ENCODE measurements around the gene MED29.

Gene MED29

DNA sequence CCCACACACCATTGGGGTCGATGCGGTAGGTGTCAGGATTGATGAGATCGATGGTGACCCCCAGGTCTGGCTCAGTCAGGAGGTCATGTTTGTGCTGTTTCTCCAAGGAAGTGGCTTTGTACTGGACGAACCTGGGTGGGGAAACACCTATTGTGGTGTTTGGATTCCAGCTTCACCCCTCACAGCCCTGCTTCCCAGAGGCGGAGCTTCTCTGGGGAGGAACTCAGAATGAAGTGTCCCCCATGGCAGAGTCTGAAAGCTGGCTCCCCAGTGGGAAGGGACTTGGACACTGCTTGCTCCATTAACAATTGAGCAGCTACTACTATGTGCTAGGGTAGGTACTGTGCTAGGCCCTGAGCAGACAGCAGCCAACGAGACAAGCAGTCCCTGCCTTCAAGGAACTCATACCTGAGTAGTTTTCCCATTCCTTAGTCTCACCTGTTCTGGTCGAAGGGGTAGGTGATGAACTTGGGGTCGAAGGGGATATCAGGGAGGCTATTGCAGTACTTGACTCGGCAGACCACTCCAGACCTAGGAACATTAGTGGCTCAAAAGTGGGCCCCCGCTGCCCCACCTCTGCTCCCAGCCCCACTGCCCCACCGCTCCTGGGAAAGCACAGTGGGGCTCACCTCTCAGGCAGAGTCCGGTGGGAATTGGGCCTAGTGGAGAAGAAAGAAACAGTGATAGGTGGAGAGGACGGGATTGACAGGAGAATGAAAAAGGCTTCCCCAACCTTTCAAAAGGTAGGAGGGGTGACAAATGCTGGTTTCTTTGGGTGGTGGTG, 1.4 kb upstream of the MED29 start:
- no peak for DNase-seq (ENCODE audit: low read depth)
- peak overlapping the region; percentile 72 for H3K4me3 ChIP-seq (ENCODE audit: low read depth, low read length)

DNA sequence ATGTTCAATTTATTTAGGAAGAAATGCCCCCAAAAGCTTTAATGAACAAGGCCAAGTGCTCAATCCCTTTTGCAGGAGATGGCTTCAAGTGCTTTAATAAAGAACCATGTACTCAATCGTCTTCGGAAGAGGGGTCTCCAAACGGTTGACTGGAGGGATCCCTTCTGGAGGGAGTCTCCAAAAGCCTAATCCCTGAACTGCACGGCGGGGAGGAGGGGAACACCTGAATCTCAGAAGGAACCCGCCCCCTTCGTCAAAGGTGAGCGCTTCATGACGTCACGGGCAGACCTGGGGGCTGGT, 777 bp upstream of the MED29 start:
- H3K4me3 ChIP-seq (ENCODE audit: low read depth, low read length) = peak overlapping the region; percentile 72
- no peak for DNase-seq (ENCODE audit: low read depth)

DNA sequence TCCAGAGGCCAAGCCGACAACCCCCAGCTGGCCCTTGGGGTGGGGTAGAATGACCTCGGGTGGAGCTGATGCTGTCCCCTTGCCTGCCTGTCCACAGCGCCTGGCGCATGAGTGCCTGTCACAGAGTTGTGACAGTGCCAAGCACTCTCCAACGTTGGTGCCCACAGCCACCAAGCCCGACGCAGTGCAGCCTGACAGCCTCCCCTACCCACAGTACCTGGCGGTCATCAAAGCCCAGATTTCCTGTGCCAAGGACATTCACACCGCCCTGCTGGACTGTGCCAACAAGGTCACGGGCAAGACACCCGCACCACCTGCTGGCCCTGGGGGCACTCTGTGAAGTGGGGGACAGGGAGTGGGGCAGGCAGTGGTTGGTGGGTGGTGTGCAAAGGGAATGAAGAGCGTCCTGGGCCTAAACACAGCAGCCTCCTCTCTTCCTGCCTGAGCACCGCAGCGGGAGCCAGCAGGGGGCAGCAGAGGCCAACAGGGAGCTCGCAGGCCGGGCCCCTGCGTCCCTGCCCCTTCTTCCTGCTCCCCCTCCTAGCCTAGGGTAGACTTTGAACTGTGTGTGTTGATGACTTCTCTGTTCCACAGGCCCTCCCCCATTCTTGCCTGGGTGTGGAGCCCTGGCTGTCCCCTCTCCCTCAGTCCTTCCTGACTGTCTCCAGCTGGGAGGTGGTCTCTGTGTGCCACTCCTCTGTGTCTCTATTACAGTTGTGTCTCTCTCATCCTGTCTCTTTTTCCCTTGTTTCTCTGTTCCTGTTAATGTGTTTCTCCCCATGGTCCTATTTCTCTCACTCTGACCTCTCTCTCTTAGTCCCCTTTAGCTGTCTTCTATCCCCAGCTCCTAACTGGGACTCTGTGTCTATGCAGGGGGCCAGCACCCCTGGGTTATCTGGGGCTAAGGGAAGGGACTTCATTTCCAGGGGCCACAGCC, 6.5 kb downstream of the MED29 start:
- H3K4me3 ChIP-seq (ENCODE audit: low read depth, low read length) = no peak overlapping the region
- no peak for DNase-seq (ENCODE audit: low read depth)

DNA sequence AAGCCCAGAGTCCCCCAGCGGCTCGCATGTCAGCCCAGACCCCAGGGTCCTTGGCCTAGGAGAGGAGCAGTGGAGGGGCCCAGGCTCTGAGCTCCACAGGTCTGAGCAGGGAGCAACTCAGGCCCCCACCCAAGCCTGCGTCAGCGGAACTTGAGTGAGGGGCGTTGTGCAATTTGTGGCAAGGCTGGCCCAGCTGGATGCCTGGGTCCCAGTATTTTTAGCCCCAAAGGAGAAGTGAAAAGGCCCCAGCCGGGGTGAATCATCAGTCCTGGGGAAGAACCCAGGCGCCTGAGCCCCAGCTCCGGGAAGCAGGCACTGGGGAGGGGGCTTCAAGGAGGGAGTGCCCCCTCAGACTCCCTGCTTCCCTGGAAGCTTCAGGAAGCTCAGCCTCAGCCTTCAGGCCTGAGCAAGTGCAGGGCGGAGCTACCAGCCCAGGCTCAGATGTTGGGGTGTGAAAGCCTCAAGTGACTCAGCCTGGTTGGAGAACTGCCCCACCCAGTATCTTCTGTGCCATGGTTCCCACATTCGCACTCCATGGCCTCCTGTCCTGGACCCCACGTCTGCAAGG, 7.2 kb downstream of the MED29 start:
- peak; percentile 53 for DNase-seq (ENCODE audit: low read depth)

DNA sequence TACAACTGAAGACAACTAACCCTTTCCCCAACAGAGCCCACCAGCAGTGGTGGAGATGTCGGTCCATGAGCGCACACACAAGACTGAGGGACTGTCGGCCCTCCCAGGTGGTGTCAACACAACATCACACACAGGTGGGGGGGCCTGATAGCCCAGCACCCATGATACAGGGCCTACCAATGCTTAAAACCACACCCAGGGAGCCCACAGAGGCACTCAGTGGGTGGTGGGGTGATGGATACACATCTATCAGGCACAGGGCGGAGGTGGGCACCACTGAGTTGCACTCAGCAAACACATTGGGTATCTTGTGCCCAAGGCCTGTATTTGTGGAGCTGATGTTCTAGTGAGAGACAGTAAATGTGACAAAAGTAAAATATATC, 8.5 kb downstream of the MED29 start:
- no peak overlapping the region for H3K4me3 ChIP-seq (ENCODE audit: low read depth, low read length)
- no peak for DNase-seq (ENCODE audit: low read depth)

More for the DNA sequence above, 7.2 kb downstream of the MED29 start:
- no peak overlapping the region for H3K4me3 ChIP-seq (ENCODE audit: low read depth, low read length)

DNA sequence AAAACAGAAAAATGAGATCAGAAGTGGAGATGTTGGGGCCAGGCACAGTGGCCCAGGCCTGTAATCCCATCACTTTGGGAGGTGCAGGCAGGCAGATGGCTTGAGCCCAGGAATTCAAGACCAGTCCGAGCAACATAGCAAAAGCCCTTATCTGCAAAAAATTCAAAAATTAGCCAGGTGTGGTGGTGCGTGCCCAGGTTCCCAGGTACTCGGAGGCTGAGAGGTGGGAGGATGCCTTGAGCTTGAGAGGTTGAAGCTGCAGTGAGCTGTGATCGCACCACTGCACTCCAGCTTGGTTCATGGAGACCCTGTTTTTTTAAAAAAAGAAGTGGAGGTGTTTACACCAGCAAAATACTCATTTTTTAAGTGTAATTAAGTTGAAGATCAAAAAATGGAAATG, 8.9 kb downstream of the MED29 start:
- no peak overlapping the region for H3K4me3 ChIP-seq (ENCODE audit: low read depth, low read length)
- no peak for DNase-seq (ENCODE audit: low read depth)

DNA sequence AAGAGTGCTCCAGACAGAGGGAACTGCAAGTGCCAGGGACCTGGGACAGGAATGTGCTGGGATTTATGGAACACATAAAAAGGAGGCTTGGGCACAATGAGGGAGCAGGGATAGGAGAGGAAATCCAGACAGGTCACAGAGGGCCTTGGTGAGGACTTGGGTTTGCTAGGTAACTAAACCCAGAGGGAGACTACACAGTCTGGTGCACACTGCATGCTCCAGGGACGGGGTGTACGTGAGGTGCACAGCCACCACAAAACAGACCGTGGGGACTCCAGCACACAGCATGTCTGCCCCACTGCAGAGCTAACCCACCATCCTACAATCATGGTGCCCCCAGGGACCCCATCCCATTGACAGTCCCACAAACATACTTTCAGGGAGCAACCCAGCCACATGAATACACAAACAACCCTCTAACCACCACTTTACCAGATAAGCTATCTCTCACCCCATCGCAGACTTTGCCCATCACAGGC, 9.9 kb downstream of the MED29 start:
- no peak for DNase-seq (ENCODE audit: low read depth)

DNA sequence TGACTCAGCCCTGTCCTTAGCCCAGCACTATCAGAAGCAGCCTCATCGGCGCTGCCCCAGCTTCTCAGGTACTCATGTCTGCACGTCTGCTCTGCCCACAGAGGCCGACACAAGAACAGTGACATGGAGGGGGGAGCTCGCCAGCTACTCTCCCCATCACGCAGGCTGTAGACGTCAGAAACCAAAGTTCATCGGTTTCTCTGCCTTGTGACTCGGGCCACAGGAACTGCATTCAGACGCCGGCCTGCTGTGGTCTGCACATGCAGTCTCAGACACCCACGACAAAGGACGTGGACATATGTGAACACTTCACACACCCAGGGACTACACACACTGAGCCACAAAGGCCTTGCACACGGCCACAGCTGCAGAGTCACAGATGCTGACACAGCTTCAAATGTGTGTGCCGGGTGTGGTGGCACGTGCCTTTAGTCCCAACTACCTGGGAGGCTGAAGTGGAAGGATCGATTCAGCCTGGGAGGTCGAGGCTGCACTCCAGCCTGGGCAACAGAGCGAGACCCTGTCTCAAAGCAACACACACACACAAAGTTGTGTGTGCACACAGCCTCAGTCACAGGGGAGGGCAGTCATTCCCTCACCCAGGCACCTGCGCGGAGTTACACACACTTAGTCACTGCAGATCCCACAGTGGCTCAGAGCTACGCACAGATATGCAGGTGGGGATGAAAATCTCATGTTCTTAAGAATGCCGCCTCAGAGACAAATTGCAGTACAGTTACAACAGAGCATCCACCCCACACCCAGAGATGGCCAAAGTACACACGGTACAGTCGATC, 10.6 kb downstream of the MED29 start:
- DNase-seq (ENCODE audit: low read depth) = peak; percentile 72
- H3K4me3 ChIP-seq (ENCODE audit: low read depth, low read length) = no peak overlapping the region

More for the DNA sequence above, 9.9 kb downstream of the MED29 start:
- no peak overlapping the region for H3K4me3 ChIP-seq (ENCODE audit: low read depth, low read length)

DNA sequence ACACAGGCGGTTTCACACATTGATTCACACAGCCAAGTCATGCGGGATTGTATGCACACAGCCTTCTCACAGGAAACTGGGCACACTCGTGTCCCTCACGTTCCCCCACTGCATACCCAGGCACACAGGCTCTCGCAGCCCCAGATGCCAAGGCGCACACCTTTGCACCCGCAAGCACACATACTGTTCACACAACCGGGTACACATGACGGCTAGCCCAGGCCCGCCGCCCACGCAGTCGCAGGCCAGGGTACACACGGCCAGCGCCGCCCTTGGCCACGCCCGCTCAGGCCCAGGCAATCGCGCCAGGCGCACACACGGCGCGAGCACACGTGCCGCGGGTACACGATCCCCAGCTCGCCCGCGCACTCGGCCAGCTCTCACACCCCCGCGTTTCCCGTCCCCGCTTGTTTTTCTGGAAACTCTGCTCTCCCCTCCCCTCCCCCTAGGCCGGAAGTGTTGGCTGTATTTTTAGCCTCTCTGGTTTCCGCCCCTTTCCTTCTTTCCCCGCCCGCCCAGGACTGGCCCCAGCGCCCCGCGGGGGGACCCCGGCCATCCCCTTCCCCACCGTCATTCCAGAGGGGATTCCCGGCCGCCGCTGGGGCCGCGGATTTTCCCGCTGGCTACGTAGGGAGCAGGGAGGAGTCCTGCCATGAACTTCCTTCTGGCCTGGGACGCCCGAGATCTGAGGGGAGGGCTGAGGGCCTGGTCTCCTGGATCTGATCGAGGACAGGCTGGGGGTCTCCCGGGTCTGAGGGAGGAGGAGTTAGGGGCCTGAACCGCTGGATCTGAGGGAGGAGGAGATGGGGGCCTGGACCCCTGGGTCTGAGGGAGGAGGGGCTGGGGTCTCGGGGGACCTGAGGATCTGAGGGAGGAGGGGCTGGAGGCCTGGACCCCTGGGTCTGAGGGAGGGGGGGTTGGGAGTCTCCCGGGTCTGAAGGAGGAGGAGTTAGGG, 11.4 kb downstream of the MED29 start:
- DNase-seq (ENCODE audit: low read depth) = peak; percentile 79
- peak overlapping the region; percentile 40 for H3K4me3 ChIP-seq (ENCODE audit: low read depth, low read length)

DNA sequence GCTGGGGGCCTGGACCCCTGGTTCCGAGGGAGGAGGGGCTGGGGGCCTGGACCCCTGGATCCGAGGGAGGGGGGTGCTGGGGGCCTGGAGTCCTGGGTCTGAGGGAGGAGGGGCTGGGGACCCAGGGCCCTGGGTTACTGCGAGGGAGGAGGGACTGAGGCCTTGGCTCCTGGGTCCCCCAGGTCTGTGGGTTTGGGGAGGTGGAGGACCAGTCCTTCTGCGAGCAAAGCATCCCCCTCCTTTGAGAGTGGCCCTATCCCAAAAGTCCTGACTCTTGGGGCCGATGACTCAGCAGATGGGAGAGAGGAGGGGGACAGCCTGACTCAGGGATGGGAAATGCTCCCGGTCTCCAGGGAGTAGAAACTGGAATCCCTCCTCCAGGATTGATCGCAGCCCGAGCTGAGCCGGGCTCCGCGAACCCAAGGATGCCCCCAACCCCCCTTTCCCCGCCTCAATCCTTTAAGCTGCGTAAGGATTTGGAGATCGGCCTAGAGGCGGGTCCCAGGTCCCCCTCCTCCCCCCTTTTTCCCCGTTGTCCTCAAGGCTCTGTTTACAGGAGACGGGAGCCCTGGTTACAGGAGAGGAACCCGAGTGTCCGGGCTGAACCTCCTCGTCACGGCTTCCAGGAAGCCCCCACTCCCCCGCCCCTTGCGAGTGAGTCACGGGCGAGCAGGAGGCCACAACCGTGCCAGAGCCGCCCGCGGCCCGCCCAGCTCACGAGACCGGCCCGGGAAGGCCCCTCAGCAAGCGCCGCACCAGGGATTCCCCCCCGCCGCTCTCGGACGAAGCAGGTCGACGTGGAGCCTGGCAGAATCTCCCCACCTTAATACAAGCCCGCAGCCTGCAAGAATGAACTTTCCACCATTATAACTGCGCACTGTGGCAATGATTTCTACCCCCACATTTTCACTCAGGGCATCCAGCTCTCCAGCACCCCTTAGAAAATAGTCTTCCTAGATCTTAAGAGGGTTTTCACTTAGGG, 12.4 kb downstream of the MED29 start:
- peak; percentile 98 for DNase-seq (ENCODE audit: low read depth)
- H3K4me3 ChIP-seq (ENCODE audit: low read depth, low read length) = peak overlapping the region; percentile 40

DNA sequence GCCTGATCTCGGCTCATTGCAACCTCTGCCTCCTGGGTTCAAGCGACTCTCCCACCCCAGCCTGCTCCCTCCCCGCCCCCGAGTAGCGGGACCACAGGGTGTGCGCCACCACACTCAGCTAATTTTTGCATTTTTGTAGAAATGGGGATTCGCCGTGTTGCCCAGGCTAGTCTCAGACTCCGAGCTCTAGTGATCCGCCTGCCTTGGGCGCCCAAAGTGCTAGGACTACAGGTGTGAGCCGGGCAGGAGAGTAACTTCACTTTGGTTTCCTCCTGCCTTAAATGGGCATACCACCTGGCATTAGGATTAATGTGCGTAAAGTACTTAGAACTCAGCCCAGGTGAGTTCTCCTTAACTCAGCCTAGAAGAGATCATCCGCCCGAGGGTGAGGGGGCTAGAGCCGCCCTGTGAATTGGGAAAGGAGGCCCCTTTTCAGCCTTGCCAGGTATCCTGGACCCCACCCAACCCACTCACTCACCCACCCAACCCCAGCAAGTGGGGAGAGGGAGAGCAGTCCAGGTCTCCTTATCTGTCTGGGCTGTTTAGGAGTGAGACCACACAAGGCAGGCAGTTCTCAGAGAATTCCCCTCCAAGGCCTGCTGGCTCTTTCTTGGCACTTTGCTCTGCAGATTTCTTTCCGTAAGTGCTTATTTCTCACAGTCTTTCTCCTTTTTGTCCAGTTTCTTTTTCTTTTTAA, 14.2 kb downstream of the MED29 start:
- no peak overlapping the region for H3K4me3 ChIP-seq (ENCODE audit: low read depth, low read length)
- DNase-seq (ENCODE audit: low read depth) = no peak

DNA sequence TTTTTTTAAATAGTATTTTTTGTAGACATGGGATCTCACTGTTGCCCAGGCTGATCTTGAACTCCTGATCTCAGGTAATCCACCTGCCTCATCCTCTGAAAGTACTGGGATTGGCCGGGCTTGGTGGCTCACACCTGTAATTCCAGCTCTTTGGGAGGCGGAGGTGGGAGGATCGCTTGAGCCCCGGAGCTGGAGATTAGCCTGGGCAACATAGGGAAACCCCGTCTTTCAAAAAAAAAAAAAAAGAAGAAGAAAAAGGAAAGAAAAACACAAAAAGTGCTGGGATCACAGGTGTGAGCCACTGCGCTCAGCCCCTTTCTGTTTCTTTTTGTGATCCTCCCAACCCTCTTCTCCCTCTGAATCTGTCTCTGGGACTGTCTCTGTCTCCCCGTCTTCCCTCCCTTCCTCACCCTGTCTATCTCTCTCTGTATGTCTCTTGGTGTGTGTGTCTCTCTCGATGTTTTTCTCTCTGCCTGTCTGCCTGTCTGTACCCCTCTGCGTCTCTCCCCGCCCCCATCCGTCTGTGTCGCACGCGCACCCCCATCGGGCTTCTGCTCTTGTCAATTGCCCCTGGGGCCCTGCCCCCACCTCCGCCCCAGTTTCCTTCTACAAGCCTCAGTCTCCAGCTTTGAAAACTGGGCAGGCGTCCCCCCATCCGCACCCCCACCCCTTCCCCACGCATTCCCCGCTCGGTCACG, 14.9 kb downstream of the MED29 start:
- DNase-seq (ENCODE audit: low read depth) = no peak
- peak overlapping the region; percentile 97 for H3K4me3 ChIP-seq (ENCODE audit: low read depth, low read length)

DNA sequence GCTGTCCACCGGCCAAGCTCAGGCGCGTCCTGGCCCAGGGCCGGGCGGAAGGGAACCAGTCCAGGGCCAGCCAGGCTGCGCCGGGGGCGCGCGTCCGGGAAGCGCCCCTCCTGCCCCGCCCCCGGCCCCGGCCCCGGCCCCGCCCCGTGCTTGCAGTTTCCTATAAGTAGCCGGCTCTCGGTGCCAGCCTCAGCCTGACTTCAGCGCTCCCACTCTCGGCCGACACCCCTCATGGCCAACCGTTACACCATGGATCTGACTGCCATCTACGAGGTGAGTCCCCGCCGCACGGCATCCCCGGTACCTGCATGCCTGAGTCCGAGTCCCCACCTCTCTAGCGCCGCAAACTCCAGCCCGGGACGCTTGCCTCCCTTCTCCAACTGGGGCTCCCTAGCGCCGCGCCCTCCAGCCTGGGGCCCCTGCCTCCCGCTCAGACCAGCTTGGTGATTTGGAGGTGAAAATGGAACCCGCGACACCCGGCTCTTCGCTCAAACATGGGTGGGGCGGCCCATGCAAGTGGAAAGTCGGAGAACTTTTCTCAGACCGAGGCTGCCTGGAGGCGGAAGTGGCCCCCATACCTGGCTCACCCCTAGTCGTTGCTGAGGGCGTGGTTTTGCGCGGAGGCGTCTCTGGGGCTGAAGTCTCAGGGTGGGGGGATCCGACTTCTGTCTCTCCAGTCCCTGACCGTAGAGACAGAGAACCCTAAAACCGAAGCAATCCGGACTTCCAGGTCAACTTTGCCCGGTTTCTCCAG, 15.7 kb downstream of the MED29 start, which contains the start of gene ZFP36:
TSS of gene ZFP36 (plus strand) at position 192 of the 754 bp plus-strand sequence. CDS start at position 250, 58 bp downstream.
- H3K4me3 ChIP-seq (ENCODE audit: low read depth, low read length) = peak within 1 kb of the TSS; percentile 97
- DNase-seq (ENCODE audit: low read depth) = peak; percentile 63

DNA sequence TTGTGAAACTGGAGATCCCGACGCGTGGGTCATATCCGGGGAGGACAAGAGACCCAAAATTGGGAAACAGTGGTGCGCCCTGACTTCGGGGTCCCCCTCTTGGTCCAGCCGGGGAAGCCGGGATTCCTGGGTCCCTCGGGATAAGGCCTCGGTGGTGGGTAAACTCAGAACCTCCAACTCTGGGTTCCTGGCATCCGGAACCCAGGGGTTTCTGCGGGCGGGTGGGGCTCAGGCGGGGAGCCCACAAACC, 16.2 kb downstream of the MED29 start:
- H3K4me3 ChIP-seq (ENCODE audit: low read depth, low read length) = peak overlapping the region; percentile 97
- no peak for DNase-seq (ENCODE audit: low read depth)

DNA sequence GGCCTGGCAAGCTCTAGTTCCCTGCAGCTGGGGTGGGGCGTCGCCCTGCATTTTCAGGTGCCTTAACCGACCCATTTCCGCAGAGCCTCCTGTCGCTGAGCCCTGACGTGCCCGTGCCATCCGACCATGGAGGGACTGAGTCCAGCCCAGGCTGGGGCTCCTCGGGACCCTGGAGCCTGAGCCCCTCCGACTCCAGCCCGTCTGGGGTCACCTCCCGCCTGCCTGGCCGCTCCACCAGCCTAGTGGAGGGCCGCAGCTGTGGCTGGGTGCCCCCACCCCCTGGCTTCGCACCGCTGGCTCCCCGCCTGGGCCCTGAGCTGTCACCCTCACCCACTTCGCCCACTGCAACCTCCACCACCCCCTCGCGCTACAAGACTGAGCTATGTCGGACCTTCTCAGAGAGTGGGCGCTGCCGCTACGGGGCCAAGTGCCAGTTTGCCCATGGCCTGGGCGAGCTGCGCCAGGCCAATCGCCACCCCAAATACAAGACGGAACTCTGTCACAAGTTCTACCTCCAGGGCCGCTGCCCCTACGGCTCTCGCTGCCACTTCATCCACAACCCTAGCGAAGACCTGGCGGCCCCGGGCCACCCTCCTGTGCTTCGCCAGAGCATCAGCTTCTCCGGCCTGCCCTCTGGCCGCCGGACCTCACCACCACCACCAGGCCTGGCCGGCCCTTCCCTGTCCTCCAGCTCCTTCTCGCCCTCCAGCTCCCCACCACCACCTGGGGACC, 16.6 kb downstream of the MED29 start:
- DNase-seq (ENCODE audit: low read depth) = no peak
- peak overlapping the region; percentile 97 for H3K4me3 ChIP-seq (ENCODE audit: low read depth, low read length)
